ENCODE measurements around the gene CISD3. TPM values are rescaled to one million over a fixed set of nuclear protein-coding genes. Genes with fewer than 3 reads are reported as not detected.

The CISD3 gene
- total and polyA plus RNA-seq, 2 of the 4 experiments (the other 2 are of a cell fraction), result 1.3 to 14.1 TPM

- no peak overlapping the region for H3K18ac ChIP-seq (ENCODE audit: low read depth, low read length)
- H3K23ac ChIP-seq (ENCODE audit: low read depth, low read length), result no peak overlapping the region
- no peak overlapping the region for H4K91ac ChIP-seq (ENCODE audit: insufficient read depth, low read depth, low read length)
- DNase-seq (no peak), ATAC-seq (ENCODE audit: low read depth) (no peak)
- no peak overlapping the region for H4K5ac ChIP-seq (ENCODE audit: low read depth, low read length)
- H4K8ac ChIP-seq (ENCODE audit: low read depth in 2 of 2, low read length in 2 of 2), result no peak overlapping the region
- H3K36me3 ChIP-seq (ENCODE audit: control insufficient read depth, insufficient read depth, low read length), result no peaks in the 10 kb centered on the region
- H3K79me1 ChIP-seq (ENCODE audit: low read depth in 1 of 2, low read length in 2 of 2), result peaks cover 0 to 19% of the 10 kb centered on the region in 2 experiments; a peak in 2 of 4 replicates
- no peak for TF ChIP-seq POLR2A (IDR thresholded peaks at IDR 0.05; ENCODE audit: low read depth, low read length)
- TF ChIP-seq MXI1 (IDR thresholded peaks at IDR 0.05; ENCODE audit: borderline replicate concordance, low read depth, low read length), result no peak
- TF ChIP-seq NFE2L2 (IDR thresholded peaks at IDR 0.05; ENCODE audit: low read depth, low read length), result no peak
- no peak for TF ChIP-seq ELK1 (IDR thresholded peaks at IDR 0.05; ENCODE audit: borderline replicate concordance, low read depth, low read length)
- TF ChIP-seq RFX5 (IDR thresholded peaks at IDR 0.05; ENCODE audit: low read depth, low read length), result no peak
- TF ChIP-seq CEBPB (IDR thresholded peaks at IDR 0.05; ENCODE audit: low read depth, low read length), result no peak
- no peak for TF ChIP-seq BHLHE40 (IDR thresholded peaks at IDR 0.05; ENCODE audit: low read depth, low read length)
- TF ChIP-seq MAZ (IDR thresholded peaks at IDR 0.05; ENCODE audit: borderline replicate concordance, low read depth, low read length), result no peak
- no peak for TF ChIP-seq CHD1 (IDR thresholded peaks at IDR 0.05; ENCODE audit: low read depth, low read length)
- no peak for TF ChIP-seq FOS (IDR thresholded peaks at IDR 0.05; ENCODE audit: low read depth, low read length)
- TF ChIP-seq RAD21 (IDR thresholded peaks at IDR 0.05; ENCODE audit: low read length), result no peak
- no peak for TF ChIP-seq SMC3 (IDR thresholded peaks at IDR 0.05; ENCODE audit: low read depth, low read length)
- no peak for TF ChIP-seq MAFK (IDR thresholded peaks at IDR 0.05; ENCODE audit: low read depth, low read length)
- TF ChIP-seq CTCF (conservative IDR thresholded peaks at IDR 0.05; ENCODE audit: low read depth, low read length), result no peak
- peak overlapping the region; percentile 1; the same call in 1 of the 2 replicates for H2AK5ac ChIP-seq (ENCODE audit: low read depth, low read length)
- H3K9ac ChIP-seq (ENCODE audit: low read depth, low read length), result no peak overlapping the region
- no peak overlapping the region for H3K4ac ChIP-seq (ENCODE audit: low read depth, low read length)
- no peak overlapping the region for H2AFZ ChIP-seq (replicated peaks; ENCODE audit: low read length, poor library complexity)
- ChIA-PET POLR2A (ENCODE audit: unreplicated experiment) (no interaction called here), CTCF (no interaction called here)
- H2BK15ac ChIP-seq (ENCODE audit: low read depth, low read length), result no peak overlapping the region
- no peaks in the 10 kb centered on the region for H4K20me1 ChIP-seq (ENCODE audit: insufficient read depth, low read length)
- no peaks in the 10 kb centered on the region for H3K9me3 ChIP-seq (ENCODE audit: control insufficient read depth, insufficient read depth, low read length)
- H3K9me1 ChIP-seq (ENCODE audit: insufficient read depth, low read length), result peaks cover 10% of the 10 kb centered on the region
- no peak overlapping the region for H3K14ac ChIP-seq (replicated peaks; ENCODE audit: low read depth, low read length)
- dilution Hi-C loops (cut with HindIII; ENCODE audit: low sequenced_read_pairs, unreplicated experiment) (no loop called here), in situ Hi-C loops (cut with MboI; ENCODE audit: low sequenced_read_pairs) (no loop called here), intact Hi-C loops (cut with micrococcal nuclease) (no loop called here)
- H3K56ac ChIP-seq (ENCODE audit: extremely low read depth, insufficient read depth, low read length), result no peak overlapping the region
- WGBS, 2 experiments (ENCODE audit: extremely low coverage in 2 of 2, insufficient read length in 1 of 2), result 79% methylated on average over 2 of the region's 5 CpGs; no CpG with 5 or more reads in 1 of the 2 experiments
- no peak overlapping the region for H3K4me3 ChIP-seq (ENCODE audit: insufficient read depth, low read depth, low read length)
- no peak overlapping the region for H3K4me2 ChIP-seq (ENCODE audit: low read depth, low read length)
- H2BK5ac ChIP-seq (ENCODE audit: low read depth, low read length, poor library complexity, severe bottlenecking), result no peak overlapping the region
- H2BK20ac ChIP-seq (ENCODE audit: low read depth, low read length), result no peak overlapping the region
- peaks cover 14% of the 10 kb centered on the region for H3K4me1 ChIP-seq (ENCODE audit: control insufficient read depth, insufficient read depth, low read length)
- no peak overlapping the region for H2BK120ac ChIP-seq (ENCODE audit: low read depth, low read length)
- H2AK9ac ChIP-seq (replicated peaks; ENCODE audit: low read depth, low read length, poor library complexity), result no peak overlapping the region
- H3K27ac ChIP-seq (ENCODE audit: insufficient read depth, low read length), result no peak overlapping the region
- H3K27me3 ChIP-seq (ENCODE audit: control insufficient read depth, insufficient read depth, low read length), result no peaks in the 10 kb centered on the region; the same call in 1 of the 2 replicates
- no TSS peak for BruUV-seq (replicated peaks)
Measured at GRCh38 chr17:38698760-38699159, 31.4 kb upstream of the CISD3 start.
